ENCODE data around the gene FAM9C. TPM values are rescaled to one million over a fixed set of nuclear protein-coding genes. Genes with fewer than 3 reads are reported as not detected.

Gene FAM9C
- total and polyA plus RNA-seq, 9 of the 15 experiments (the other 6 are each of a cell fraction or from before 2014, with no cell fraction given) = not detected

- Histone ChIP-seq H3K36me3 (ENCODE audit: control insufficient read depth, insufficient read depth, low read length) (no peaks in the 10 kb centered on the region), H4K20me1 (replicated peaks; ENCODE audit: control insufficient read depth, insufficient read depth, low read length) (no peaks in the 10 kb centered on the region), H3K9ac (ENCODE audit: insufficient read depth in 1 of 2, low read depth in 2 of 2, low read length in 2 of 2) (no peak overlapping the region), H2AFZ (ENCODE audit: low read depth, low read length) (no peak overlapping the region), H3K4me2 (ENCODE audit: insufficient read depth, low read length) (no peak overlapping the region), H3K4me1 (replicated peaks in 1 of 2; ENCODE audit: control insufficient read depth in 2 of 2, insufficient read depth in 2 of 2, low read length in 2 of 2) (no peaks in the 10 kb centered on the region; a peak in 1 of 5 replicates), H3K9me3 (replicated peaks; ENCODE audit: control insufficient read depth, insufficient read depth, low read depth, low read length) (peaks cover 7% of the 10 kb centered on the region; the same call in 1 of the 2 replicates), H3K79me2 (ENCODE audit: control insufficient read depth, insufficient read depth, low read length) (no peaks in the 10 kb centered on the region), H3K9me1 (ENCODE audit: control insufficient read depth, insufficient read depth, low read length) (no peaks in the 10 kb centered on the region), H3K27me3 (ENCODE audit: control insufficient read depth in 2 of 2, insufficient read depth in 2 of 2, low read length in 2 of 2) (no peaks in the 10 kb centered on the region), H3K27ac (ENCODE audit: extremely low read depth, low read depth, low read length) (no peak overlapping the region), H3K4me3 (no peak overlapping the region)
- 45% methylated on average over 4 of the region's 4 CpGs for WGBS (ENCODE audit: insufficient coverage, low coverage, missing lambda C conversion rate)
- intact Hi-C loops (cut with micrococcal nuclease) (no loop called here), in situ Hi-C loops (cut with MboI) (no loop called here)
- DNase-seq (ENCODE audit: extremely low read depth in 1 of 4, low spot score in 3 of 4) = no peak
- POLR2A ChIA-PET = no interaction called here
- CTCF ChIA-PET (ENCODE audit: low intra/inter-chr PET ratio) = no interaction called here
- no TSS peak for BruUV-seq (replicated peaks)
- TF ChIP-seq MECOM (CRISPR knock-in tag; IDR thresholded peaks at IDR 0.05) (no peak), ZNF766 (CRISPR knock-in tag; conservative IDR thresholded peaks at IDR 0.05) (no peak), ZNF324 (CRISPR knock-in tag; IDR thresholded peaks at IDR 0.05) (no peak), TGIF2 (CRISPR knock-in tag; IDR thresholded peaks at IDR 0.05) (no peak), FOXP1 (CRISPR knock-in tag; IDR thresholded peaks at IDR 0.05) (no peak), CHD4 (IDR thresholded peaks at IDR 0.05; ENCODE audit: insufficient read depth, insufficient replicate concordance, low read depth, low read length, poor library complexity, severe bottlenecking) (no peak), FOXK1 (CRISPR knock-in tag; IDR thresholded peaks at IDR 0.05; ENCODE audit: borderline replicate concordance) (no peak), HNRNPK (IDR thresholded peaks at IDR 0.05; ENCODE audit: low read depth, low read length, poor library complexity, severe bottlenecking) (no peak), CBFA2T3 (IDR thresholded peaks at IDR 0.05) (no peak), ZFPM2 (CRISPR knock-in tag; IDR thresholded peaks at IDR 0.05) (no peak)
- TF ChIP-seq, protein P1, sequence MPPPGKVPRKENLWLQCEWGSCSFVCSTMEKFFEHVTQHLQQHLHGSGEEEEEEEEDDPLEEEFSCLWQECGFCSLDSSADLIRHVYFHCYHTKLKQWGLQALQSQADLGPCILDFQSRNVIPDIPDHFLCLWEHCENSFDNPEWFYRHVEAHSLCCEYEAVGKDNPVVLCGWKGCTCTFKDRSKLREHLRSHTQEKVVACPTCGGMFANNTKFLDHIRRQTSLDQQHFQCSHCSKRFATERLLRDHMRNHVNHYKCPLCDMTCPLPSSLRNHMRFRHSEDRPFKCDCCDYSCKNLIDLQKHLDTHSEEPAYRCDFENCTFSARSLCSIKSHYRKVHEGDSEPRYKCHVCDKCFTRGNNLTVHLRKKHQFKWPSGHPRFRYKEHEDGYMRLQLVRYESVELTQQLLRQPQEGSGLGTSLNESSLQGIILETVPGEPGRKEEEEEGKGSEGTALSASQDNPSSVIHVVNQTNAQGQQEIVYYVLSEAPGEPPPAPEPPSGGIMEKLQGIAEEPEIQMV (tag; conservative IDR thresholded peaks at IDR 0.05; ENCODE audit: low read depth) = no peak
- TF ChIP-seq, protein P2, sequence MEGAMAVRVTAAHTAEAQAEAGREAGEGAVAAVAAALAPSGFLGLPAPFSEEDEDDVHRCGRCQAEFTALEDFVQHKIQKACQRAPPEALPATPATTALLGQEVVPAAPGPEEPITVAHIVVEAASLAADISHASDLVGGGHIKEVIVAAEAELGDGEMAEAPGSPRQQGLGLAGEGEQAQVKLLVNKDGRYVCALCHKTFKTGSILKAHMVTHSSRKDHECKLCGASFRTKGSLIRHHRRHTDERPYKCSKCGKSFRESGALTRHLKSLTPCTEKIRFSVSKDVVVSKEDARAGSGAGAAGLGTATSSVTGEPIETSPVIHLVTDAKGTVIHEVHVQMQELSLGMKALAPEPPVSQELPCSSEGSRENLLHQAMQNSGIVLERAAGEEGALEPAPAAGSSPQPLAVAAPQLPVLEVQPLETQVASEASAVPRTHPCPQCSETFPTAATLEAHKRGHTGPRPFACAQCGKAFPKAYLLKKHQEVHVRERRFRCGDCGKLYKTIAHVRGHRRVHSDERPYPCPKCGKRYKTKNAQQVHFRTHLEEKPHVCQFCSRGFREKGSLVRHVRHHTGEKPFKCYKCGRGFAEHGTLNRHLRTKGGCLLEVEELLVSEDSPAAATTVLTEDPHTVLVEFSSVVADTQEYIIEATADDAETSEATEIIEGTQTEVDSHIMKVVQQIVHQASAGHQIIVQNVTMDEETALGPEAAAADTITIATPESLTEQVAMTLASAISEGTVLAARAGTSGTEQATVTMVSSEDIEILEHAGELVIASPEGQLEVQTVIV (CRISPR knock-in tag; IDR thresholded peaks at IDR 0.05; ENCODE audit: borderline replicate concordance) = no peak
- TF ChIP-seq, protein P3, sequence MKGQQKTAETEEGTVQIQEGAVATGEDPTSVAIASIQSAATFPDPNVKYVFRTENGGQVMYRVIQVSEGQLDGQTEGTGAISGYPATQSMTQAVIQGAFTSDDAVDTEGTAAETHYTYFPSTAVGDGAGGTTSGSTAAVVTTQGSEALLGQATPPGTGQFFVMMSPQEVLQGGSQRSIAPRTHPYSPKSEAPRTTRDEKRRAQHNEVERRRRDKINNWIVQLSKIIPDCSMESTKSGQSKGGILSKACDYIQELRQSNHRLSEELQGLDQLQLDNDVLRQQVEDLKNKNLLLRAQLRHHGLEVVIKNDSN (CRISPR knock-in tag; IDR thresholded peaks at IDR 0.05) = no peak
- ATAC-seq = no peak
- FAIRE-seq = no peak
These were observed 22.0 kb upstream of the FAM9C start for GRCh38 chrX:13066391-13066790.
